HL-60 (cell line): Measurements from ENCODE around the gene ADAM12.

Experiments
- DNase-seq, 2 experiments: peaks; one replicate each; pipeline ENCODE4 v3.0.0-alpha.2; 2010 to 2020; ENCODE audit warnings: low read depth in 1 of 2, low spot score in 1 of 2
- H3K27ac ChIP-seq: fragments of 250-450 bp; sonication (Bioruptor Pico); replicated peaks from 2 replicates; pipeline ENCODE4 v1.5.1; 2020; ENCODE audit warnings: mild to moderate bottlenecking, moderate library complexity
- H3K27me3 ChIP-seq: fragments of 250-450 bp; sonication (Bioruptor Pico); 2 replicates; pipeline ENCODE4 v1.5.1; 2021; ENCODE audit warnings: mild to moderate bottlenecking, moderate library complexity; ENCODE audit not compliant: insufficient read depth, poor library complexity, severe bottlenecking
- H3K4me3 ChIP-seq: replicated peaks from 2 replicates; pipeline ENCODE4 v1.5.1; 2011; ENCODE audit warnings: mild to moderate bottlenecking, control low read depth, low read length; ENCODE audit not compliant: insufficient read depth
- CTCF ChIP-seq: IDR thresholded peaks from one replicate; pipeline ENCODE4 v1.5.1; 2011; ENCODE audit warnings: low read length, control low read depth, inconsistent platforms; ENCODE audit not compliant: insufficient read depth
- GABPA ChIP-seq: IDR thresholded peaks from 2 replicates; pipeline ENCODE4 v1.6.1; 2012; ENCODE audit warnings: low read depth
- POLR2AphosphoS5 ChIP-seq: IDR thresholded peaks from 2 replicates; pipeline ENCODE4 v1.6.1; 2012; ENCODE audit warnings: low read depth
- SPI1 ChIP-seq: IDR thresholded peaks from 2 replicates; pipeline ENCODE4 v1.6.1; 2012; ENCODE audit warnings: low read depth, mild to moderate bottlenecking, borderline replicate concordance
- TF ChIP-seq, protein P1 (sequence below): IDR thresholded peaks from 2 replicates; pipeline ENCODE4 v1.6.1; 2012; ENCODE audit warnings: low read depth; ENCODE audit not compliant: insufficient replicate concordance

ADAM12 gene

DNA sequence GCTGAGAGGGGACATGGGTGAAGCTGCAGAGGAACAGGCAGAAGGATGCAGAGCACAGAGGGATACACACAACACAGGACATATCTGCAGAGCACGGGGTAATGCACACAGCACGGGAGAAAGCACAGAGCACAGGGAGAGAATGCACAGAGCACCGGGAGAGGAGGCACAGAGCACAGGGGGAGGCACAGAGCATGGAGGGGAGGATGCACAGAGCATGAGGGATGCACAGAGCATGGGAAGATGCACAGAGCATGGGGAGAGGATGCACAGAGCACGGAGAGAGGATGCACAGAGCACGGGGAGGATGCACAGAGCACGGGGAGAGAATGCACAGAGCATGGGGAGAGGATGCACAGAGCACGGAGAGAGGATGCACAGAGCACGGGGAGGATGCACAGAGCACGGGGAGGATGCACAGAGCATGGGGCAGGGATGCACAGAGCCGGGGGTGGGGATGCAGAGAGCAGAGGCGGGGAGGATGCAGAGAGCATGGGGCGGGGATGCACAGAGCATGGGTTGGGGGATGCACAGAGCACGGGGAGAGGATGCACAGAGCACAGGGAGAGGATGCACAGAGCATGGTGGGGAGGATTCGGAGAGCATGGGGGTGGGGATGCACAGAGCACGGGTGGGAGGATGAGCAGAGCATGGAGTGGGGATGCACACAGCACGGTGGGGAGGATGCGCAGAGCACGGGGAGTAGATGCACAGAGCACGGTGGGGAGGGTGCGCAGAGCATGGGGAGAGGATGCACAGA lies 230.0 kb downstream of the ADAM12 start:
- DNase-seq: no peak
- Histone ChIP-seq H3K27me3 (no peaks in the 10 kb centered on the region), H3K27ac (no peak overlapping the region), H3K4me3 (no peak overlapping the region)
- TF ChIP-seq CTCF (no peak), GABPA (no peak), POLR2AphosphoS5 (no peak), SPI1 (no peak)
- TF ChIP-seq, protein P1, sequence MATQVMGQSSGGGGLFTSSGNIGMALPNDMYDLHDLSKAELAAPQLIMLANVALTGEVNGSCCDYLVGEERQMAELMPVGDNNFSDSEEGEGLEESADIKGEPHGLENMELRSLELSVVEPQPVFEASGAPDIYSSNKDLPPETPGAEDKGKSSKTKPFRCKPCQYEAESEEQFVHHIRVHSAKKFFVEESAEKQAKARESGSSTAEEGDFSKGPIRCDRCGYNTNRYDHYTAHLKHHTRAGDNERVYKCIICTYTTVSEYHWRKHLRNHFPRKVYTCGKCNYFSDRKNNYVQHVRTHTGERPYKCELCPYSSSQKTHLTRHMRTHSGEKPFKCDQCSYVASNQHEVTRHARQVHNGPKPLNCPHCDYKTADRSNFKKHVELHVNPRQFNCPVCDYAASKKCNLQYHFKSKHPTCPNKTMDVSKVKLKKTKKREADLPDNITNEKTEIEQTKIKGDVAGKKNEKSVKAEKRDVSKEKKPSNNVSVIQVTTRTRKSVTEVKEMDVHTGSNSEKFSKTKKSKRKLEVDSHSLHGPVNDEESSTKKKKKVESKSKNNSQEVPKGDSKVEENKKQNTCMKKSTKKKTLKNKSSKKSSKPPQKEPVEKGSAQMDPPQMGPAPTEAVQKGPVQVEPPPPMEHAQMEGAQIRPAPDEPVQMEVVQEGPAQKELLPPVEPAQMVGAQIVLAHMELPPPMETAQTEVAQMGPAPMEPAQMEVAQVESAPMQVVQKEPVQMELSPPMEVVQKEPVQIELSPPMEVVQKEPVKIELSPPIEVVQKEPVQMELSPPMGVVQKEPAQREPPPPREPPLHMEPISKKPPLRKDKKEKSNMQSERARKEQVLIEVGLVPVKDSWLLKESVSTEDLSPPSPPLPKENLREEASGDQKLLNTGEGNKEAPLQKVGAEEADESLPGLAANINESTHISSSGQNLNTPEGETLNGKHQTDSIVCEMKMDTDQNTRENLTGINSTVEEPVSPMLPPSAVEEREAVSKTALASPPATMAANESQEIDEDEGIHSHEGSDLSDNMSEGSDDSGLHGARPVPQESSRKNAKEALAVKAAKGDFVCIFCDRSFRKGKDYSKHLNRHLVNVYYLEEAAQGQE: no peak

DNA sequence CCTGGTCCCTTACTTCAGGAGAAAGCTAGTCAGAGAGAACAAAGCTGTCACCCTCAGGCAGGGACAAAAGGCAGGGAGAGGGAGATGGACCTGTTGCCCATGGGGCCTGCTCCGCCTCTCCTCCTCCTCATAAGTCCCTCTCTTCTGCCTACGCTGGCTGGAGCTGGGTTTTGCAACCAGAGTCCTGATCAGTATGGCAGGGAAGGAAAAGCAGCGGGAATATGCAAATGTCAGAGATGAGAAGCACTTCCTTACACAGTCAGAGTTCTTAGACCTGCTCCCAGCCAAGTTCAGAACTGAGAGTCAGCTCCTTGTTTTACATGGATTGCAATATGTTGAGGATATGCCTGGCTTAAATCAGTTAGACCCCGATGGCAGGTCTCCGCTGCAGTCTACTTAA lies 231.1 kb downstream of the ADAM12 start:
- DNase-seq: no peak
- TF ChIP-seq, protein P1: no peak
- TF ChIP-seq CTCF: no peak
- no peak for TF ChIP-seq POLR2AphosphoS5
- no peak for TF ChIP-seq SPI1
- Histone ChIP-seq H3K27me3 (no peaks in the 10 kb centered on the region), H3K27ac (no peak overlapping the region), H3K4me3 (no peak overlapping the region)

DNA sequence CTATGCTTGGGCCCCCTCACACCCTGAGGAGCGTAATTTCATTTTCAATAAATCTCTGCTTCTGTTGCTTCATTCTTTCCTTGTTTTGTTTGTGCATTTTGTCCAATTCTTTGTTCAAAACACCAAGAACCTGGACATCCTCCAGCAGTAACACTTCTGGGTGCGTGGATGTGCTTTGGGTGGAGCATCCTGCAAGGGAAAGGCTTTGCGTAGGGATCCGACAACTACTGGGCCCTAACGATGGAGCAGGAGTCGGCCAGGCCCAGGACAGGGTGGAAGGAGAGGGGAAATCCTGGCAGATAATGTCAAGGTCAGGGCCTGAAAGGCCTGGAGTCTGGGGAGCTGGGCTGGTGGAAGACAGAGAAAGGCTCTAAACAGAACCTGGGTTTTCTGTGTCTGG lies 231.8 kb downstream of the ADAM12 start:
- TF ChIP-seq POLR2AphosphoS5 (no peak), GABPA (no peak), CTCF (no peak), SPI1 (no peak)
- TF ChIP-seq, protein P1: no peak
- no peak for DNase-seq
- H3K27me3 ChIP-seq: no peaks in the 10 kb centered on the region
- no peak overlapping the region for H3K4me3 ChIP-seq
- H3K27ac ChIP-seq: no peak overlapping the region
